HepG2 (cell line): Measurements from ENCODE around the gene POLR2F. TPM values are rescaled to one million over a fixed set of nuclear protein-coding genes. Genes with fewer than 3 reads are reported as not detected.

ENCODE experiments used
- ARNT ChIP-seq: fragments of 450-650 bp; IDR thresholded peaks from 2 replicates; pipeline ENCODE4 v1.6.1; 2017
- CEBPG ChIP-seq: IDR thresholded peaks from 2 replicates; pipeline ENCODE4 v1.6.1; 2016
- HES4 ChIP-seq: sonication (generic); formaldehyde crosslinking; IDR thresholded peaks from 2 replicates; pipeline ENCODE4 v1.9.0; 2021; ENCODE audit warnings: mild to moderate bottlenecking, missing genetic modification reagents, borderline replicate concordance
- KDM1A ChIP-seq: IDR thresholded peaks from 2 replicates; pipeline ENCODE4 v1.6.1; 2016; ENCODE audit warnings: missing compliant biosample characterization
- NCOA2 ChIP-seq: sonication (generic); formaldehyde crosslinking; IDR thresholded peaks from 2 replicates; pipeline ENCODE4 v1.8.0; 2022; ENCODE audit warnings: inconsistent platforms
- PHF5A ChIP-seq: IDR thresholded peaks from one replicate; pipeline ENCODE4 v1.6.1; 2018; ENCODE audit warnings: low read depth, missing genetic modification reagents; ENCODE audit not compliant: unreplicated experiment
- PPARG ChIP-seq: conservative IDR thresholded peaks from 2 replicates; pipeline ENCODE4 v1.6.1; 2016; ENCODE audit warnings: missing biosample characterization, missing genetic modification reagents
- THAP11 ChIP-seq: IDR thresholded peaks from 2 replicates; pipeline ENCODE4 v1.6.1; 2016; ENCODE audit warnings: missing biosample characterization, missing genetic modification reagents
- ZMYM2 ChIP-seq: sonication (generic); formaldehyde crosslinking; IDR thresholded peaks from 2 replicates; pipeline ENCODE4 v1.8.0; 2022; ENCODE audit warnings: mild to moderate bottlenecking, missing genetic modification reagents
- ZNF230 ChIP-seq: sonication (generic); formaldehyde crosslinking; IDR thresholded peaks from 2 replicates; pipeline ENCODE4 v1.4.0; 2020; ENCODE audit warnings: mild to moderate bottlenecking, missing genetic modification reagents
- ZNF30 ChIP-seq: sonication (generic); formaldehyde crosslinking; IDR thresholded peaks from 2 replicates; pipeline ENCODE4 v1.5.0; 2020; ENCODE audit warnings: mild to moderate bottlenecking, missing genetic modification reagents
- ZNF331 ChIP-seq: sonication (generic); formaldehyde crosslinking; IDR thresholded peaks from 2 replicates; pipeline ENCODE4 v1.4.0; 2020; ENCODE audit warnings: missing genetic modification reagents
- ZNF549 ChIP-seq: sonication (generic); formaldehyde crosslinking; IDR thresholded peaks from 2 replicates; pipeline ENCODE4 v1.5.0; 2020; ENCODE audit warnings: missing genetic modification reagents
- ZNF619 ChIP-seq: sonication (generic); formaldehyde crosslinking; IDR thresholded peaks from 2 replicates; pipeline ENCODE4 v1.4.0; 2020; ENCODE audit warnings: mild to moderate bottlenecking, missing genetic modification reagents
- ZNF749 ChIP-seq: sonication (generic); formaldehyde crosslinking; IDR thresholded peaks from 2 replicates; pipeline ENCODE4 v1.8.0; 2022; ENCODE audit warnings: mild to moderate bottlenecking, missing genetic modification reagents, moderate library complexity, borderline replicate concordance
- ZNF768 ChIP-seq: sonication (generic); formaldehyde crosslinking; IDR thresholded peaks from 2 replicates; pipeline ENCODE4 v1.4.0; 2020; ENCODE audit warnings: missing genetic modification reagents
- ZNF777 ChIP-seq: sonication (generic); formaldehyde crosslinking; IDR thresholded peaks from 2 replicates; pipeline ENCODE4 v1.4.0; 2020; ENCODE audit warnings: missing genetic modification reagents
- ZNF781 ChIP-seq: sonication (generic); formaldehyde crosslinking; IDR thresholded peaks from 2 replicates; pipeline ENCODE4 v1.5.1; 2020; ENCODE audit warnings: borderline replicate concordance, mild to moderate bottlenecking, missing genetic modification reagents; ENCODE audit errors: not compliant biosample characterization
- polyA plus RNA-seq, 8 experiments: library from polyadenylated mRNA; depleted of rRNA in 3 of 8; stranded (reverse) in 7 of 8; unstranded in 1 of 8; fragments of >200 nt; fragmentation: Illumina TruSeq in 4 of 8; extraction: Trizol in 4 of 8; gene quantifications; 2 replicates each; pipeline versions ENCODE4 v1.2.1 to v1.2.3, GENCODE V29; 2011 to 2016; ENCODE audit warnings: low read depth in 4 of 8, missing spikeins in 1 of 8, mixed read lengths in 1 of 8; ENCODE audit not compliant: insufficient read depth in 1 of 8
- total RNA-seq, 5 experiments: library from RNA; depleted of rRNA; stranded (reverse); fragments of >200 nt; fragmentation: Illumina TruSeq; extraction: Trizol; gene quantifications; 2 replicates each; pipeline ENCODE4 v1.2.3, GENCODE V29; 2016; ENCODE audit warnings: low read depth in 1 of 5
- TF ChIP-seq, protein P1 (sequence below): sonication (generic); formaldehyde crosslinking; IDR thresholded peaks from 2 replicates; pipeline ENCODE4 v1.4.0; 2020; ENCODE audit warnings: missing genetic modification reagents, low read depth, mild to moderate bottlenecking, borderline replicate concordance
- TF ChIP-seq, protein P2 (sequence below), 2 experiments: sonication (generic) in 1 of 2; formaldehyde crosslinking in 1 of 2; IDR thresholded peaks; 2 replicates each; pipeline versions ENCODE4 v1.4.0 to v1.6.1; 2016 to 2020; ENCODE audit warnings: borderline replicate concordance in 1 of 2, low read depth in 1 of 2, mild to moderate bottlenecking in 1 of 2, missing genetic modification reagents in 1 of 2
- TF ChIP-seq, protein P3 (sequence below): sonication (generic); formaldehyde crosslinking; IDR thresholded peaks from 2 replicates; pipeline ENCODE4 v1.4.0; 2020; ENCODE audit warnings: missing genetic modification reagents
- TF ChIP-seq, protein P4 (sequence below): sonication (generic); formaldehyde crosslinking; IDR thresholded peaks from 2 replicates; pipeline ENCODE4 v1.4.0; 2020; ENCODE audit warnings: mild to moderate bottlenecking, missing genetic modification reagents

POLR2F gene
- total and polyA plus RNA-seq, 2 of the 13 experiments (the other 11 are each of a cell fraction or from before 2014, with no cell fraction given): 135 to 158 TPM

DNA sequence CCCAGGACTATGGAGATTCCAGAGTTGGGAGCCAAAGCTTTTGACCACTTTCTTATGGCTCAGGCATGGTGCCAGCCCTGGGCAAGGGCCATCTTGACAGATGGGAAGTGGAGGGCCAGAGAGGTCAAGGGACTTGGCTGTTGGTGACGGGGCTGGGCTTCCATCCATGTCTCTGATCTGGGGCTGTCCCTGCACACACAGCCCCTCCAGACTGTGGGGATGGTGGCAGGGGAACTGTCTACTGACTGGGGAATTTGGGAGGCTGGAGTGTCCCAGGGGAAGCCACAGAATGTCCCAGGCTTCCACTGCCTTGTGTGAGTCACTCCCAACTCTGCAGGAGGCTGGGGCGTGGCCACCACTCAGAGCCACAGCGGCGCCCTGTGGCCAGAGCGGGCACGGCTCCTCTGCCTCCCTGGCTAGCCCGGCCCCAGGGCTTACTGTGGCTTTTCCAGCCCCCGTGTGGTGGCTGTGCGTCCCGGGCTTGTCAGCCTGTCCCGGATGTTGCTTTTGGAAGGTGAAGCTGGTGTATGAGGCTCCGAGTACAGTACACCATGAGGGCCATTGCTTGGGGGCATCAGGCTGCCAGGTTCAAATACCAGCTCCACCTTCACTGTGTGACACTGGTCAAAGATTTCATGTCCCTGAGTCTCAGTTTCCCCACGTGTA is 19.7 kb upstream of the POLR2F start (continued):
- TF ChIP-seq, protein P1, sequence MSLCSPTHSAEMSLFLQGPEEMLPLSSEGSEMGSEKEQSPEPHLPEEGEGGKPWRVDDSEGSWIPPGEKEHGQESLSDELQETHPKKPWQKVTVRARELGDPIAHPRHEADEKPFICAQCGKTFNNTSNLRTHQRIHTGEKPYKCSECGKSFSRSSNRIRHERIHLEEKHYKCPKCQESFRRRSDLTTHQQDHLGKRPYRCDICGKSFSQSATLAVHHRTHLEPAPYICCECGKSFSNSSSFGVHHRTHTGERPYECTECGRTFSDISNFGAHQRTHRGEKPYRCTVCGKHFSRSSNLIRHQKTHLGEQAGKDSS (CRISPR knock-in tag): peak; percentile 84; the same call in 1 of the 2 replicates
- no peak for TF ChIP-seq ZMYM2 (CRISPR knock-in tag)
- TF ChIP-seq KDM1A (CRISPR knock-in tag): no peak
- no peak for TF ChIP-seq ZNF749 (CRISPR knock-in tag)
- 0 out of 2 replicates have a peak, but pooled peaks have one; percentile 62 for TF ChIP-seq THAP11 (CRISPR knock-in tag)
- peak; percentile 48 for TF ChIP-seq ZNF781
- TF ChIP-seq CEBPG: no peak
- TF ChIP-seq, protein P2, sequence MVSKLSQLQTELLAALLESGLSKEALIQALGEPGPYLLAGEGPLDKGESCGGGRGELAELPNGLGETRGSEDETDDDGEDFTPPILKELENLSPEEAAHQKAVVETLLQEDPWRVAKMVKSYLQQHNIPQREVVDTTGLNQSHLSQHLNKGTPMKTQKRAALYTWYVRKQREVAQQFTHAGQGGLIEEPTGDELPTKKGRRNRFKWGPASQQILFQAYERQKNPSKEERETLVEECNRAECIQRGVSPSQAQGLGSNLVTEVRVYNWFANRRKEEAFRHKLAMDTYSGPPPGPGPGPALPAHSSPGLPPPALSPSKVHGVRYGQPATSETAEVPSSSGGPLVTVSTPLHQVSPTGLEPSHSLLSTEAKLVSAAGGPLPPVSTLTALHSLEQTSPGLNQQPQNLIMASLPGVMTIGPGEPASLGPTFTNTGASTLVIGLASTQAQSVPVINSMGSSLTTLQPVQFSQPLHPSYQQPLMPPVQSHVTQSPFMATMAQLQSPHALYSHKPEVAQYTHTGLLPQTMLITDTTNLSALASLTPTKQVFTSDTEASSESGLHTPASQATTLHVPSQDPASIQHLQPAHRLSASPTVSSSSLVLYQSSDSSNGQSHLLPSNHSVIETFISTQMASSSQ (IDR thresholded peaks at IDR 0.05; ENCODE audit: low read depth): no peak
- TF ChIP-seq, protein P2 (CRISPR knock-in tag; IDR thresholded peaks at IDR 0.05; ENCODE audit: borderline replicate concordance): no peak
- TF ChIP-seq PHF5A (CRISPR knock-in tag): no peak
- TF ChIP-seq ZNF619 (CRISPR knock-in tag): peak; percentile 85; the same call in 1 of the 2 replicates
- TF ChIP-seq, protein P3, sequence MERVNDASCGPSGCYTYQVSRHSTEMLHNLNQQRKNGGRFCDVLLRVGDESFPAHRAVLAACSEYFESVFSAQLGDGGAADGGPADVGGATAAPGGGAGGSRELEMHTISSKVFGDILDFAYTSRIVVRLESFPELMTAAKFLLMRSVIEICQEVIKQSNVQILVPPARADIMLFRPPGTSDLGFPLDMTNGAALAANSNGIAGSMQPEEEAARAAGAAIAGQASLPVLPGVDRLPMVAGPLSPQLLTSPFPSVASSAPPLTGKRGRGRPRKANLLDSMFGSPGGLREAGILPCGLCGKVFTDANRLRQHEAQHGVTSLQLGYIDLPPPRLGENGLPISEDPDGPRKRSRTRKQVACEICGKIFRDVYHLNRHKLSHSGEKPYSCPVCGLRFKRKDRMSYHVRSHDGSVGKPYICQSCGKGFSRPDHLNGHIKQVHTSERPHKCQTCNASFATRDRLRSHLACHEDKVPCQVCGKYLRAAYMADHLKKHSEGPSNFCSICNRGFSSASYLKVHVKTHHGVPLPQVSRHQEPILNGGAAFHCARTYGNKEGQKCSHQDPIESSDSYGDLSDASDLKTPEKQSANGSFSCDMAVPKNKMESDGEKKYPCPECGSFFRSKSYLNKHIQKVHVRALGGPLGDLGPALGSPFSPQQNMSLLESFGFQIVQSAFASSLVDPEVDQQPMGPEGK (CRISPR knock-in tag): peak; percentile 67
- peak; percentile 42; the same call in 1 of the 2 replicates for TF ChIP-seq ZNF331 (CRISPR knock-in tag)
- TF ChIP-seq ARNT: no peak
- no peak for TF ChIP-seq ZNF549 (CRISPR knock-in tag)
- no peak for TF ChIP-seq PPARG (CRISPR knock-in tag)
- no peak for TF ChIP-seq ZNF230
- TF ChIP-seq, protein P4, sequence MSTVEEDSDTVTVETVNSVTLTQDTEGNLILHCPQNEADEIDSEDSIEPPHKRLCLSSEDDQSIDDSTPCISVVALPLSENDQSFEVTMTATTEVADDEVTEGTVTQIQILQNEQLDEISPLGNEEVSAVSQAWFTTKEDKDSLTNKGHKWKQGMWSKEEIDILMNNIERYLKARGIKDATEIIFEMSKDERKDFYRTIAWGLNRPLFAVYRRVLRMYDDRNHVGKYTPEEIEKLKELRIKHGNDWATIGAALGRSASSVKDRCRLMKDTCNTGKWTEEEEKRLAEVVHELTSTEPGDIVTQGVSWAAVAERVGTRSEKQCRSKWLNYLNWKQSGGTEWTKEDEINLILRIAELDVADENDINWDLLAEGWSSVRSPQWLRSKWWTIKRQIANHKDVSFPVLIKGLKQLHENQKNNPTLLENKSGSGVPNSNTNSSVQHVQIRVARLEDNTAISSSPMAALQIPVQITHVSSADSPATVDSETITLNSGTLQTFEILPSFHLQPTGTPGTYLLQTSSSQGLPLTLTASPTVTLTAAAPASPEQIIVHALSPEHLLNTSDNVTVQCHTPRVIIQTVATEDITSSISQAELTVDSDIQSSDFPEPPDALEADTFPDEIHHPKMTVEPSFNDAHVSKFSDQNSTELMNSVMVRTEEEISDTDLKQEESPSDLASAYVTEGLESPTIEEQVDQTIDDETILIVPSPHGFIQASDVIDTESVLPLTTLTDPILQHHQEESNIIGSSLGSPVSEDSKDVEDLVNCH (CRISPR knock-in tag): no peak
- TF ChIP-seq HES4 (CRISPR knock-in tag): no peak
- TF ChIP-seq ZNF777 (CRISPR knock-in tag): peak; percentile 41; the same call in 1 of the 2 replicates
- TF ChIP-seq NCOA2 (CRISPR knock-in tag): 0 out of 2 replicates have a peak, but pooled peaks have one; percentile 42
- TF ChIP-seq ZNF768 (CRISPR knock-in tag): peak; percentile 74
- TF ChIP-seq ZNF30 (CRISPR knock-in tag): no peak
